Measurements from ENCODE around the gene ARHGEF11. TPM values are rescaled to one million over a fixed set of nuclear protein-coding genes. Genes with fewer than 3 reads are reported as not detected.

The ARHGEF11 gene
- total RNA-seq, 1 experiment from 2014 or later = 25.3 TPM

GRCh38 chr1:157050836-157051235 is 5.3 kb upstream of the ARHGEF11 start:
- no peak overlapping the region for H3K27ac ChIP-seq (ENCODE audit: low read depth, low read length, poor library complexity, severe bottlenecking)
- intact Hi-C loops (cut with micrococcal nuclease; ENCODE audit: unreplicated experiment) = no loop called here

DNA sequence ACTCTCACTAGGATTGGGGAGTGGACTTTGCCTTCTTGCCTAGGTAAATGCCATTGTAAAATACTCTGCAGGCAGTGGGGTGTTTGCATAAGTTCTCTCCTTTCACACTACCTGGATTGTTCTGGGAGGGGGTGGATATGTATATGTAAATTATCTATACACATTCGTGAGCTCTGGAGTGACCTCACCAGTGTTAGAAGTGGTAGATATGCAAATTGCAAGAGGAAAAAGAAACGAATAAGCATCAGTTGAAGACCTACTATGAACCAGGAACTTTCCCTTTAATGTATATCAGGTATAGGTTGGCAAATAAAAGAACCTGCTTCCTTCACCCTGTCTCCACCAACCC is 1.5 kb upstream of the ARHGEF11 start:
- ChIA-PET POLR2A (ENCODE audit: low non-redundant PET) (no interaction called here), CTCF (no interaction called here)
- Histone ChIP-seq H3K4me3 (ENCODE audit: low read depth, low read length, poor library complexity, severe bottlenecking) (no peak overlapping the region), H3K4me1 (ENCODE audit: insufficient read depth, low read length, poor library complexity, severe bottlenecking) (peaks cover 16% of the 10 kb centered on the region), H3K36me3 (ENCODE audit: insufficient read depth, low read length, poor library complexity, severe bottlenecking) (no peaks in the 10 kb centered on the region), H3K27me3 (replicated peaks; ENCODE audit: insufficient read depth, low read depth, low read length, poor library complexity) (no peaks in the 10 kb centered on the region), H3K27ac (ENCODE audit: low read depth, low read length, poor library complexity, severe bottlenecking) (no peak overlapping the region), H3K9me3 (ENCODE audit: low read depth, low read length, poor library complexity, severe bottlenecking) (peaks cover 3% of the 10 kb centered on the region)
- intact Hi-C loops (cut with micrococcal nuclease; ENCODE audit: unreplicated experiment) = no loop called here
- no peak for DNase-seq (ENCODE audit: low spot score)
- TF ChIP-seq CTCF (conservative IDR thresholded peaks at IDR 0.05; ENCODE audit: low read depth, low read length) = no peak
- no peak for TF ChIP-seq EZH2 (IDR thresholded peaks at IDR 0.05; ENCODE audit: borderline replicate concordance, low read depth, low read length, poor library complexity, severe bottlenecking)
- no TSS peak for BruUV-seq (replicated peaks)

More at GRCh38 chr1:157050836-157051235, 5.3 kb upstream of the ARHGEF11 start:
- ChIA-PET CTCF (no interaction called here), POLR2A (ENCODE audit: low non-redundant PET) (no interaction called here)
- Histone ChIP-seq H3K4me3 (ENCODE audit: low read depth, low read length, poor library complexity, severe bottlenecking) (no peak overlapping the region), H3K27me3 (replicated peaks; ENCODE audit: insufficient read depth, low read depth, low read length, poor library complexity) (no peaks in the 10 kb centered on the region), H3K9me3 (ENCODE audit: low read depth, low read length, poor library complexity, severe bottlenecking) (peaks cover 11% of the 10 kb centered on the region), H3K4me1 (ENCODE audit: insufficient read depth, low read length, poor library complexity, severe bottlenecking) (no peaks in the 10 kb centered on the region), H3K36me3 (ENCODE audit: insufficient read depth, low read length, poor library complexity, severe bottlenecking) (no peaks in the 10 kb centered on the region)
- no peak for DNase-seq (ENCODE audit: low spot score)
- no TSS peak for BruUV-seq (replicated peaks)
- TF ChIP-seq CTCF (conservative IDR thresholded peaks at IDR 0.05; ENCODE audit: low read depth, low read length) (no peak), EZH2 (IDR thresholded peaks at IDR 0.05; ENCODE audit: borderline replicate concordance, low read depth, low read length, poor library complexity, severe bottlenecking) (no peak)

DNA sequence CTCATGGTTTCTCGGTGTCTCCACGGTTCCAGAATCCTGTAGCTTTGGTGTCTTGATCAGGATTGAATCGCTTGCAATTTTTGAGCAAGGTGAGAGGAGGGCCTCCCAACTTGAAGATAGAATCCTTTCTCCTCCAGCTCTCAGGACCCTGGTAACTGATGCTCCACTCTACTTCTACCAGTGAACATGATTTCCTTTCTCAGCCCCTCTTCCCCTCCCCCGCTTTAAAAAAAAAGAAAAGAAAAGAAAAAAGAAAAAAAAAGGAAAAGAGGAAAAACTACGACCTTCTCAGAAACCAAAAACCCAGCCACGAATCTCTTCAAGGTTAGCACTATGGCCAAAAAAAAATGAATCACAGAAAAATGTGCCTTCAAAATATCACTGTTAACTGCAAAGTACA is 1.2 kb downstream of the ARHGEF11 start:
- H3K4me3 ChIP-seq (ENCODE audit: low read depth, low read length, poor library complexity, severe bottlenecking) = peak overlapping the region; percentile 63
- no peaks in the 10 kb centered on the region for H3K27me3 ChIP-seq (replicated peaks; ENCODE audit: insufficient read depth, low read depth, low read length, poor library complexity)
- H3K4me1 ChIP-seq (ENCODE audit: insufficient read depth, low read length, poor library complexity, severe bottlenecking) = peaks cover 16% of the 10 kb centered on the region
- TF ChIP-seq CTCF (conservative IDR thresholded peaks at IDR 0.05; ENCODE audit: low read depth, low read length) (no peak), EZH2 (IDR thresholded peaks at IDR 0.05; ENCODE audit: borderline replicate concordance, low read depth, low read length, poor library complexity, severe bottlenecking) (no peak)
- no peak overlapping the region for H3K27ac ChIP-seq (ENCODE audit: low read depth, low read length, poor library complexity, severe bottlenecking)
- DNase-seq (ENCODE audit: low spot score) = no peak
- no peaks in the 10 kb centered on the region for H3K9me3 ChIP-seq (ENCODE audit: low read depth, low read length, poor library complexity, severe bottlenecking)
- no peaks in the 10 kb centered on the region for H3K36me3 ChIP-seq (ENCODE audit: insufficient read depth, low read length, poor library complexity, severe bottlenecking)
- ChIA-PET CTCF (no interaction called here), POLR2A (ENCODE audit: low non-redundant PET) (no interaction called here)
- intact Hi-C loops (cut with micrococcal nuclease; ENCODE audit: unreplicated experiment) = no loop called here
- BruUV-seq (replicated peaks) = no TSS peak
